HEK293 (cell line): ENCODE data around the gene OPCML.

Source experiments
- CTCF ChIA-PET: fragments of 350-600 bp; formaldehyde crosslinking; extraction: SDS; loops from one replicate; lab custom pipeline; 2021; ENCODE audit warnings: antibody characterized with exemption; lab: Yijun Ruan, JAX
- POLR2A ChIA-PET: fragments of 300-600 bp; formaldehyde crosslinking; extraction: SDS; loops from one replicate; lab custom pipeline; 2020; ENCODE audit warnings: antibody characterized with exemption, inconsistent platforms; lab: Yijun Ruan, JAX
- H3K27ac ChIP-seq: fragments of 200-500 bp; sonication (Bioruptor generic); 2 replicates; pipeline ENCODE4 v1.5.1; 2014; ENCODE audit warnings: low read depth, low read length, control low read depth, inconsistent platforms; ENCODE audit errors: extremely low read depth
- H3K36me3 ChIP-seq, 2 experiments: fragments of 200-500 bp in 1 of 2; sonication (Bioruptor generic) in 1 of 2; 1 replicate in 1 of 2; 2 replicates in 1 of 2; pipeline ENCODE4 v1.5.1; 2014 to 2017; ENCODE audit warnings: inconsistent platforms in 2 of 2, low read length in 2 of 2; ENCODE audit not compliant: control insufficient read depth in 2 of 2, insufficient read depth in 1 of 2
- H3K4me1 ChIP-seq: fragments of 200-500 bp; sonication (Bioruptor generic); 2 replicates; pipeline ENCODE4 v1.5.1; 2014; ENCODE audit warnings: mild to moderate bottlenecking, low read length, inconsistent platforms; ENCODE audit not compliant: control insufficient read depth, insufficient read depth
- H3K4me3 ChIP-seq: 2 replicates; pipeline ENCODE4 v1.5.1; 2011; ENCODE audit warnings: low read depth, mild to moderate bottlenecking, control low read depth, low read length, moderate library complexity
- H3K9me3 ChIP-seq: fragments of 200-500 bp; sonication (Bioruptor generic); 2 replicates; pipeline ENCODE4 v1.5.1; 2014; ENCODE audit warnings: low read depth, low read length, inconsistent platforms; ENCODE audit not compliant: control insufficient read depth, insufficient read depth
- HOXD13 ChIP-seq: sonication (generic); formaldehyde crosslinking; IDR thresholded peaks from 2 replicates; pipeline ENCODE4 v1.8.0; 2022; ENCODE audit warnings: missing genetic modification reagents, borderline replicate concordance
- SP2 ChIP-seq: fragments of 450-650 bp; formaldehyde crosslinking; IDR thresholded peaks from 2 replicates; pipeline ENCODE4 v1.5.1; 2016; ENCODE audit warnings: missing biosample characterization, missing genetic modification characterization
- WT1 ChIP-seq: fragments of 450-650 bp; formaldehyde crosslinking; IDR thresholded peaks from 2 replicates; pipeline ENCODE4 v1.5.1; 2016; ENCODE audit warnings: missing biosample characterization, missing genetic modification characterization
- YY1 ChIP-seq: fragments of 450-650 bp; formaldehyde crosslinking; IDR thresholded peaks from 2 replicates; pipeline ENCODE4 v1.5.1; 2018; ENCODE audit warnings: missing biosample characterization, missing genetic modification characterization
- ZBTB44 ChIP-seq: fragments of 450-650 bp; IDR thresholded peaks from 2 replicates; pipeline ENCODE4 v1.5.1; 2018; ENCODE audit warnings: missing biosample characterization, mild to moderate bottlenecking, missing genetic modification characterization
- ZNF155 ChIP-seq: fragments of 450-650 bp; formaldehyde crosslinking; IDR thresholded peaks from 2 replicates; pipeline ENCODE4 v1.5.1; 2016; ENCODE audit warnings: missing biosample characterization, missing genetic modification characterization
- ZNF211 ChIP-seq: fragments of 450-650 bp; formaldehyde crosslinking; IDR thresholded peaks from 2 replicates; pipeline ENCODE4 v1.5.1; 2016; ENCODE audit warnings: low read depth, missing biosample characterization, missing genetic modification characterization
- ZNF23 ChIP-seq: fragments of 450-650 bp; formaldehyde crosslinking; IDR thresholded peaks from 2 replicates; pipeline ENCODE4 v1.5.1; 2016; ENCODE audit warnings: missing biosample characterization, missing genetic modification characterization, borderline replicate concordance
- ZNF560 ChIP-seq: fragments of 450-650 bp; formaldehyde crosslinking; IDR thresholded peaks from 2 replicates; pipeline ENCODE4 v1.5.1; 2017; ENCODE audit warnings: missing biosample characterization, missing genetic modification characterization, borderline replicate concordance
- ZNF660 ChIP-seq: fragments of 450-650 bp; IDR thresholded peaks from 2 replicates; pipeline ENCODE4 v1.5.1; 2018; ENCODE audit warnings: missing biosample characterization, mild to moderate bottlenecking, missing genetic modification characterization
- ZNF785 ChIP-seq: fragments of 450-650 bp; formaldehyde crosslinking; IDR thresholded peaks from 2 replicates; pipeline ENCODE4 v1.5.1; 2016; ENCODE audit warnings: missing biosample characterization, missing genetic modification characterization
- ZNF830 ChIP-seq: fragments of 450-650 bp; IDR thresholded peaks from 2 replicates; pipeline ENCODE4 v1.5.0; 2018; ENCODE audit warnings: missing biosample characterization, missing genetic modification characterization, low read depth, mild to moderate bottlenecking, moderate library complexity
- TF ChIP-seq, protein P1 (sequence below): fragments of 450-650 bp; formaldehyde crosslinking; IDR thresholded peaks from 2 replicates; pipeline ENCODE4 v1.5.1; 2016; ENCODE audit warnings: missing biosample characterization, missing genetic modification characterization
- TF ChIP-seq, protein P2 (sequence below): fragments of 450-650 bp; formaldehyde crosslinking; IDR thresholded peaks from 2 replicates; pipeline ENCODE4 v1.5.1; 2016; ENCODE audit warnings: missing biosample characterization, missing genetic modification characterization, borderline replicate concordance
- TF ChIP-seq, protein P3 (sequence below): fragments of 450-650 bp; formaldehyde crosslinking; IDR thresholded peaks from 2 replicates; pipeline ENCODE4 v1.5.1; 2017; ENCODE audit warnings: missing biosample characterization, missing genetic modification characterization
- TF ChIP-seq, protein P4 (sequence below): IDR thresholded peaks from 2 replicates; pipeline ENCODE4 v1.6.1; 2011; ENCODE audit warnings: mild to moderate bottlenecking, low read depth, low read length, borderline replicate concordance

OPCML gene

GRCh38 chr11:133206313-133207005 lies 325.8 kb downstream of the OPCML start (continued):
- TF ChIP-seq, protein P1, sequence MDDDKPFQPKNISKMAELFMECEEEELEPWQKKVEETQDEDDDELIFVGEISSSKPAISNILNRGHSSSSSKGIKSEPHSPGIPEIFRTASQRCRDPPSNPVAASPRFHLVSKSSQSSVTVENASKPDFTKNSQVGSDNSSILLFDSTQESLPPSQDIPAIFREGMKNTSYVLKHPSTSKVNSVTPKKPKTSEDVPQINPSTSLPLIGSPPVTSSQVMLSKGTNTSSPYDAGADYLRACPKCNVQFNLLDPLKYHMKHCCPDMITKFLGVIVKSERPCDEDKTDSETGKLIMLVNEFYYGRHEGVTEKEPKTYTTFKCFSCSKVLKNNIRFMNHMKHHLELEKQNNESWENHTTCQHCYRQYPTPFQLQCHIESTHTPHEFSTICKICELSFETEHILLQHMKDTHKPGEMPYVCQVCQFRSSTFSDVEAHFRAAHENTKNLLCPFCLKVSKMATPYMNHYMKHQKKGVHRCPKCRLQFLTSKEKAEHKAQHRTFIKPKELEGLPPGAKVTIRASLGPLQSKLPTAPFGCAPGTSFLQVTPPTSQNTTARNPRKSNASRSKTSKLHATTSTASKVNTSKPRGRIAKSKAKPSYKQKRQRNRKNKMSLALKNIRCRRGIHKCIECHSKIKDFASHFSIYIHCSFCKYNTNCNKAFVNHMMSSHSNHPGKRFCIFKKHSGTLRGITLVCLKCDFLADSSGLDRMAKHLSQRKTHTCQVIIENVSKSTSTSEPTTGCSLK (tag by site-specific recombination), result no peak
- TF ChIP-seq, protein P2, sequence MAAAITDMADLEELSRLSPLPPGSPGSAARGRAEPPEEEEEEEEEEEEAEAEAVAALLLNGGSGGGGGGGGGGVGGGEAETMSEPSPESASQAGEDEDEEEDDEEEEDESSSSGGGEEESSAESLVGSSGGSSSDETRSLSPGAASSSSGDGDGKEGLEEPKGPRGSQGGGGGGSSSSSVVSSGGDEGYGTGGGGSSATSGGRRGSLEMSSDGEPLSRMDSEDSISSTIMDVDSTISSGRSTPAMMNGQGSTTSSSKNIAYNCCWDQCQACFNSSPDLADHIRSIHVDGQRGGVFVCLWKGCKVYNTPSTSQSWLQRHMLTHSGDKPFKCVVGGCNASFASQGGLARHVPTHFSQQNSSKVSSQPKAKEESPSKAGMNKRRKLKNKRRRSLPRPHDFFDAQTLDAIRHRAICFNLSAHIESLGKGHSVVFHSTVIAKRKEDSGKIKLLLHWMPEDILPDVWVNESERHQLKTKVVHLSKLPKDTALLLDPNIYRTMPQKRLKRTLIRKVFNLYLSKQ (tag by site-specific recombination), result no peak
- TF ChIP-seq ZNF785 (tag by site-specific recombination), result no peak
- TF ChIP-seq ZBTB44, result no peak
- no peak for TF ChIP-seq ZNF830 (tag by site-specific recombination)
- no peak for TF ChIP-seq ZNF155 (tag by site-specific recombination)

DNA sequence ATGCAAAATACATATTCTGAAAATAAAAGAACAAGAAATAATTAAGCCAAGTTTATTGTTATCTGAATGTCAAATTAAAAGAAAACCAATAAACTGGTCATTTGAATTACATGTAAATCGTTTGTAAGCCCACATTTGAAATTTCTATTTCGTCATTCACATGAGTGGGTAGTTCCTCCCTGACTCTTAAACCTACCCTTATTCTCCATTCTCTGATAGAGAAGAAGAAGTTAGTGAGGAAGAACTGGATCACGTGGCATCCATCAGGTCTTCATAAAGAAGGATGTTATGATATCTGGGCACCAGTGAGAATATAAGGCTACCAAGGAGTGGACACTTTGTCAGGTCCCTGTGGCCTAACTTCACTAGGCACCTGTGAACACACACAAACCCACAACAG lies 328.1 kb downstream of the OPCML start:
- Histone ChIP-seq H3K4me3 (no peak overlapping the region), H3K9me3 (no peaks in the 10 kb centered on the region), H3K36me3 (no peaks in the 10 kb centered on the region), H3K27ac (no peak overlapping the region), H3K4me1 (no peaks in the 10 kb centered on the region)
- POLR2A ChIA-PET, result no interaction called here
- CTCF ChIA-PET, result interaction anchor here (0.6 kb wide), 1 partner anchor 94 kb away, joined by 3 read pairs; no protein-coding TSS in a partner anchor
- TF ChIP-seq ZNF211 (no peak), ZNF23 (tag by site-specific recombination) (no peak), HOXD13 (no peak), ZNF660 (tag by site-specific recombination) (no peak), WT1 (no peak)
- TF ChIP-seq, protein P3, sequence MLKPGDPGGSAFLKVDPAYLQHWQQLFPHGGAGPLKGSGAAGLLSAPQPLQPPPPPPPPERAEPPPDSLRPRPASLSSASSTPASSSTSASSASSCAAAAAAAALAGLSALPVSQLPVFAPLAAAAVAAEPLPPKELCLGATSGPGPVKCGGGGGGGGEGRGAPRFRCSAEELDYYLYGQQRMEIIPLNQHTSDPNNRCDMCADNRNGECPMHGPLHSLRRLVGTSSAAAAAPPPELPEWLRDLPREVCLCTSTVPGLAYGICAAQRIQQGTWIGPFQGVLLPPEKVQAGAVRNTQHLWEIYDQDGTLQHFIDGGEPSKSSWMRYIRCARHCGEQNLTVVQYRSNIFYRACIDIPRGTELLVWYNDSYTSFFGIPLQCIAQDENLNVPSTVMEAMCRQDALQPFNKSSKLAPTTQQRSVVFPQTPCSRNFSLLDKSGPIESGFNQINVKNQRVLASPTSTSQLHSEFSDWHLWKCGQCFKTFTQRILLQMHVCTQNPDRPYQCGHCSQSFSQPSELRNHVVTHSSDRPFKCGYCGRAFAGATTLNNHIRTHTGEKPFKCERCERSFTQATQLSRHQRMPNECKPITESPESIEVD (tag by site-specific recombination), result no peak
- TF ChIP-seq, protein P4, sequence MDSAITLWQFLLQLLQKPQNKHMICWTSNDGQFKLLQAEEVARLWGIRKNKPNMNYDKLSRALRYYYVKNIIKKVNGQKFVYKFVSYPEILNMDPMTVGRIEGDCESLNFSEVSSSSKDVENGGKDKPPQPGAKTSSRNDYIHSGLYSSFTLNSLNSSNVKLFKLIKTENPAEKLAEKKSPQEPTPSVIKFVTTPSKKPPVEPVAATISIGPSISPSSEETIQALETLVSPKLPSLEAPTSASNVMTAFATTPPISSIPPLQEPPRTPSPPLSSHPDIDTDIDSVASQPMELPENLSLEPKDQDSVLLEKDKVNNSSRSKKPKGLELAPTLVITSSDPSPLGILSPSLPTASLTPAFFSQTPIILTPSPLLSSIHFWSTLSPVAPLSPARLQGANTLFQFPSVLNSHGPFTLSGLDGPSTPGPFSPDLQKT, result no peak

GRCh38 chr11:133202816-133203215 lies 329.5 kb downstream of the OPCML start:
- Histone ChIP-seq H3K9me3 (no peaks in the 10 kb centered on the region), H3K36me3 (no peaks in the 10 kb centered on the region), H3K4me1 (no peaks in the 10 kb centered on the region), H3K27ac (no peak overlapping the region), H3K4me3 (no peak overlapping the region)
- no peak for TF ChIP-seq YY1
- no peak for TF ChIP-seq SP2 (tag by site-specific recombination)
- no peak for TF ChIP-seq ZNF560 (tag by site-specific recombination)
- CTCF ChIA-PET, result interaction anchor here (2.0 kb wide), 1 partner anchor 68 kb away, joined by 7 read pairs; no protein-coding TSS in a partner anchor
- POLR2A ChIA-PET, result no interaction called here
